HG03575 (cell line): ENCODE results near the gene TKTL1.
"Not testable (repeated sequence)": the region's sequence is repeated elsewhere in the genome, so short reads cannot be mapped to it uniquely, and the experiment has no call there.

Source experiments
- ATAC-seq: cut with Tn5 transposase; IDR thresholded peaks from one replicate; pipeline ENCODE4 v1.9.1; 2021; ENCODE audit not compliant: unreplicated experiment, insufficient number of reproducible peaks, low FRiP score; ENCODE audit errors: extremely low read depth

Gene TKTL1, protein sequence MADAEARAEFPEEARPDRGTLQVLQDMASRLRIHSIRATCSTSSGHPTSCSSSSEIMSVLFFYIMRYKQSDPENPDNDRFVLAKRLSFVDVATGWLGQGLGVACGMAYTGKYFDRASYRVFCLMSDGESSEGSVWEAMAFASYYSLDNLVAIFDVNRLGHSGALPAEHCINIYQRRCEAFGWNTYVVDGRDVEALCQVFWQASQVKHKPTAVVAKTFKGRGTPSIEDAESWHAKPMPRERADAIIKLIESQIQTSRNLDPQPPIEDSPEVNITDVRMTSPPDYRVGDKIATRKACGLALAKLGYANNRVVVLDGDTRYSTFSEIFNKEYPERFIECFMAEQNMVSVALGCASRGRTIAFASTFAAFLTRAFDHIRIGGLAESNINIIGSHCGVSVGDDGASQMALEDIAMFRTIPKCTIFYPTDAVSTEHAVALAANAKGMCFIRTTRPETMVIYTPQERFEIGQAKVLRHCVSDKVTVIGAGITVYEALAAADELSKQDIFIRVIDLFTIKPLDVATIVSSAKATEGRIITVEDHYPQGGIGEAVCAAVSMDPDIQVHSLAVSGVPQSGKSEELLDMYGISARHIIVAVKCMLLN

DNA sequence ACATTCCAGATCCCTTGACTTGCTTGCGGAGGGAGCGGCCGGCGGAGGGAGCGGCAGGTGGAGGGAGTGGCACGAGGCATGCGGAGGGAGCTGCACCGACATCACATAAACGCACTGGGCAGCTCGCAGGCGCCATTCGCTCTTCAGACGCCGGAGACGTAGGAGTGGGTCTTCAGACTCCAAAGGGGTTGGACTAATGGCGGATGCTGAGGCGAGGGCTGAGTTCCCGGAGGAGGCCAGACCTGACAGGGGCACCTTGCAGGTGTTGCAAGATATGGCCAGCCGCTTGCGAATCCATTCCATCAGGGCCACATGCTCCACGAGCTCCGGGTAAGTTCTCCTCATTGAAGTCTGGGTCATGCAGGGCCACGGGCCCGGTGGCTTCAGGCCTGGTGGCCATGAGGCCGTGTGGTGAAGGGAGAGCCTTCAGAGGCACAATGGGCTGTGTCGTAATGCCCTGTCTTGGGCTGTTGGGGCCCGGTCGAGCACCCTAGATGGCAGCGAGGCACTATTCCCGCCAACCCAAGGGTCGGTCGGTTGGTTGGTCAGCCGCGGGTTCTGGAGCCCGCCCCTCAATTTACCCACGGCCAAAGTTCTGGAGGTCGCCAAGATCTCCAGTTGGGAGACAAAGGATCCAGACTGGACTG lies at the start of gene TKTL1:
TKTL1 (plus strand) TSS at position 132 of the 647 bp plus-strand sequence; CDS start at position 197, 65 bp downstream.
- ATAC-seq: no peak

DNA sequence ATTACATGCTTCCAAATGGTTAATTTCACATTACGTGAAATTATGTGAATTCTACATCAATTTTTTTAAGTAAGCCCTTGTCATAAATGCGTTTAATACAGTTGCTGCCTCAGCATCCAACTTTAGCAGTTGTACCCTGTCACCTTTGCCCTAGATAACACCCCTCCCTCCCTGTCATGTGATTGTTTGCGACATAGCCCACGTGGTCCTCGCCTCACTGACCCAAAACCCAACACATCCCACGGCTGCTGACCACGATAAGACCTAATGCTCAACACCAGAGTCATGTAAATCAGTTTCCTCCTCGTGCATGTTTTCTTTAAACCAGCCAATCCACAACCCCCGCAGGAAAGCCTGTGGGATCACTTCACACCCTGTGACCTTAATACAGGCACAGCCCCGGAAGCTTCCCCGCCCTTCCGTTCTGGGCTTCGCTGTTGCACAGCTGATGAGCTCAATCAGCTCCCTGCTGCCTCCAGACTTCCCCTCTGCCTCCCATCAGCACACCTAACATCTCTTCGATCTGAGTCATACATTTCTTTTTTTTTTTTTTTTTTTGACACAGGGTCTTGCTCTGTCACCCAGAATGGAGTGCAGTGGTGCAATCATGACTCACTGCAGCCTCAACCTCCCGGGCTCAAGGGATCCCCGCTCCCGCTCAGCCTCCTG lies 48.1 kb upstream of the TKTL1 start:
- ATAC-seq: not testable (repeated sequence)

DNA sequence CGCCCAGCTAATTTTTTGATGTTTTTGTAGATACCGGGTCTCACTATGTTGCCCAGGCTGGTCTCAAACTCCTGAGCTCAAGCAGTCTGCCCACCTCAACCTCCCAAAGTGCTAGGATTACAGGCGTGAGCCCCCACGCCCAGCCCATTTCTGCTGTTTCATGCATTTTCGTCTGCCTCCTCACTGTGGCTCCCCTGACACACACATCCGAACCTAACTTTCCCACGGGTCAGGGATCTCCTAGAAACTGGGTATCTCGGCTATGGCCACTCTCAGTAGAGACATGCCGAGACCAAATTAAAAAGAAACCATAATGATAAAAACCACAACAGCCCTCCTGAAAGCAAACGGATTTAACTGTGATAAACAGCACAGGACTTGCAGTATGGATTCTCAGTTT lies 47.5 kb upstream of the TKTL1 start:
- ATAC-seq: not testable (repeated sequence)

DNA sequence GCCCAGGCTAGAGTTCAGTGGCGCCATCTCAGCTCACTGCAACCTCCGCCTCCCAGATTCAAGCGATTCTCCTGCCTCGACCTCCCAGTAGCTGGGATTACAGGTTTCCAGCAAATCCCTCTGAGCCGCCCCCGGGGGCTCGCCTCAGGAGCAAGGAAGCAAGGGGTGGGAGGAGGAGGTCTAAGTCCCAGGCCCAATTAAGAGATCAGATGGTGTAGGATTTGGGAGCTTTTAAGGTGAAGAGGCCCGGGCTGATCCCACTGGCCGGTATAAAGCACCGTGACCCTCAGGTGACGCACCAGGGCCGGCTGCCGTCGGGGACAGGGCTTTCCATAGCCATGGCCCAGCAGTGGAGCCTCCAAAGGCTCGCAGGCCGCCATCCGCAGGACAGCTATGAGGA lies 38.3 kb upstream of the TKTL1 start, which contains the start of gene OPN1MW3:
OPN1MW3 (plus strand) TSS at position 301 of the 400 bp plus-strand sequence; CDS start at position 339, 38 bp downstream.
- not testable (repeated sequence) for ATAC-seq

DNA sequence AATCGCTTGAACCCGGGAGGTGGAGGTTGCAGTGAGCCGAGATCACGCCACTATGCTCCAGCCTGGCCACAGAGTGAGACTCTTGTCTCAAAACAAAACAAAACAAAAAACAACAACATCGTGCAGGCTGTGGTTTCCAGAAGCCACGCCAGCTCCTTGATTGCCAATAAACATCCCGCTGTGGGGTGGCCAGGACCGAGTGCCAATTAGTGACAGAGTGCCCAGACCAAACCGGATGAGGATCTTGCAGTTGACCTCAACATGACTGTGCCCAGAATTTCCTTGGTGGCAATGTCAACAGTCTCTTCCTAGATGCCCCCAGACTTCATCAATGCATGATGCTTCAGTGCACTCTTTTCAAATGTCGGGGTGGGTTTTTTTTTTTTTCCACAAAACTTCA lies 36.9 kb upstream of the TKTL1 start:
- not testable (repeated sequence) for ATAC-seq

DNA sequence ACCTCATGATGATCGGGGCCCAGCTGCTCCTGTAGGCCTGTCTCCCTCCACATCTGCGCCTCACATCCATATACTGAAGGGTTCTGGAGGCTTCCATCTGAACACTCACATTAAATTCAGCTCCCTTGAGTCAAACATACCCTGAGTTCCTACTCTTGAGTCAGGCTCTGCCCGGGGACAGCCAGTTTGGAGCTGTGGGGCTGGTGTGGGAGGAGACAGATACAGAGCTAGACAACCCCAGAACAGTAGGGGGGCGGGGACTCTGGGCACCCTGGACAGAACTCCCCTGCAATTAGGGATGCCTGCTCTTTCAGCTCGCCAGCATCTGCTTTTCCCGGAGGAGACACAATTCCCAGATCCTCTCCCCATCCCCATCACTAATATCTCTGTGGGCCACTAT lies 32.5 kb upstream of the TKTL1 start:
- ATAC-seq: not testable (repeated sequence)

DNA sequence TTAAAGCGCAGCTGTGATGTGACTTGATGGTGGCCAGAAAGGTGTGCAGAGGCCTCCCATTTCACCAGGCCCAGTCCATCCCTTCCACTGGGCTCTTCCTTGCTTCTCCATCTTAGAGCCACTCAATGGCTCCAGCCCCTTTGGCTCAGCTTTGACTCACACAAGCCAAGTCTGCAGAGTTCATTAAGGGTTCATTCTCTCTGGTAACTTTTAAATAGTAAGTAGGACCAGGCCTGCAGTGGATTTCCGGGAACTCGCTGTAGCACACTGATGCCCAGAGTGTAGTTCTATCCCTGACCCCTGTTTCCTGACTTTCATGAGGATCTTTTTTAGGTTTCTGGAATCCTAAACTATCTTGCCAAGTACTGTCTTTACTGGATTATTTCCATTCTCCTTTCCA lies 26.4 kb upstream of the TKTL1 start:
- ATAC-seq: not testable (repeated sequence)

DNA sequence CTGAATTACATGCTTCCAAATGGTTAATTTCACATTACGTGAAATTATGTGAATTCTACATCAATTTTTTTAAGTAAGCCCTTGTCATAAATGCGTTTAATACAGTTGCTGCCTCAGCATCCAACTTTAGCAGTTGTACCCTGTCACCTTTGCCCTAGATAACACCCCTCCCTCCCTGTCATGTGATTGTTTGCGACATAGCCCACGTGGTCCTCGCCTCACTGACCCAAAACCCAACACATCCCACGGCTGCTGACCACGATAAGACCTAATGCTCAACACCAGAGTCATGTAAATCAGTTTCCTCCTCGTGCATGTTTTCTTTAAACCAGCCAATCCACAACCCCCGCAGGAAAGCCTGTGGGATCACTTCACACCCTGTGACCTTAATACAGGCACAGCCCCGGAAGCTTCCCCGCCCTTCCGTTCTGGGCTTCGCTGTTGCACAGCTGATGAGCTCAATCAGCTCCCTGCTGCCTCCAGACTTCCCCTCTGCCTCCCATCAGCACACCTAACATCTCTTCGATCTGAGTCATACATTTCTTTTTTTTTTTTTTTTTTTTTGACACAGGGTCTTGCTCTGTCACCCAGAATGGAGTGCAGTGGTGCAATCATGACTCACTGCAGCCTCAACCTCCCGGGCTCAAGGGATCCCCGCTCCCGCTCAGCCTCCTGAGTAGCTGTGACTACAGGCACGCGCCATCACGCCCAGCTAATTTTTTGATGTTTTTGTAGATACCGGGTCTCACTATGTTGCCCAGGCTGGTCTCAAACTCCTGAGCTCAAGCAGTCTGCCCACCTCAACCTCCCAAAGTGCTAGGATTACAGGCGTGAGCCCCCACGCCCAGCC lies 10.9 kb upstream of the TKTL1 start:
- not testable (repeated sequence) for ATAC-seq

DNA sequence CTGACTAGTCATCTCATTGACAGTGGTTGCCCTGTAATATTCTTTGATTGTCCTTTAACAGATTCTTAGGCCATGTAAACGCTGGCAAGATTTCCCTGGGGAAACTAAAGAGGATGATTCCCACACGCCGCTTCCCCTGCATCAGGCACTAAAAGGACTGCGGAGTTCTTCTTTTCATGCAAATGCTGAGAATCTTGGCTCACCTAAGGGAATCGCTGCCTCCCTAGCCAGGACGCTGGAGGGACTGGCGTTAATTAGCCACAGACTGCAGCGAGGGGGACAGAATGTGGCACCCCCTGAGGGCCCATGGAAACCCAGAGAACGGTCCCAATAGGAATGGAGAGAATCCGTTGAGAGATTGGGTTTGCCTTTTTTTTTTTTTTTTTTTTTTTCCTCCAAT lies 9.2 kb upstream of the TKTL1 start:
- ATAC-seq: not testable (repeated sequence)

DNA sequence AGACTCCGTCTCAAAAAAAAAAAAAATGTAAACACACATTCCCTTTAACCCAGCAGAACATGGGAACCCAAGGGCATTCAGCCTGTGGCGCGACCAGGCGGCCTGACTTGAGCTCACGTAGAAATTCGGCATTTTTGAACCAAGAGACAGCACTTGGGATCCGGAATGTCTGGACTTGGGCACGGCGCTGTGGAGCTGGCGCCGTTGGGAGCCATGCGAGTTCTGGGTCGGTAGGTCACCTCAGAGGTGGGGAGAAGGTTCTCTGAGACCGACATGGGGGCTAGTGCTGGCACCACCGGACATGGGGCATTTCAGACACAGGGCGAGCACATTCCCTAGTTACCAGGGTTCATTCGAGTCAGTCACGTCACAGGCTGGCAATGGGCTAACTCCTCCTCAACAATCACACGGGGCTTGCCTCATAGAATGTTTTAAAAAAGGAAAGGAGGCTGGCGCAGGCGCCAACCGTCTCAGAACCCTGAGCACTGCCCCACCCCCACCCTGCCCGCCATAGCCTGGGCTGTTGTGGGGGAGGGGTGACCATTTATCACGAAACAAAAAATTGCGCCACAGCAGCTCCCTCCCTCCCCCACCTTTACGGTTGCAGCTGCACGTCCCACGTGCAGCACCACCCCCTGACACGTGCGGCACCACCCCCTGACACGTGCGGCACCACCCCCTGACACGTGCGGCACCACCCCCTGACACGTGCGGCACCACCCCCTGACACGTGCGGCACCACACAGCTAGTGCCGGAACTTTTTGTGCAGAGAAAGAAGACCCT lies 612 bp upstream of the TKTL1 start, which contains the start of gene TEX28:
TEX28 (minus strand) TSS at position 334 of the 784 bp plus-strand sequence. CDS start 3,007 bp downstream, outside the sequence.
- ATAC-seq: no peak

DNA sequence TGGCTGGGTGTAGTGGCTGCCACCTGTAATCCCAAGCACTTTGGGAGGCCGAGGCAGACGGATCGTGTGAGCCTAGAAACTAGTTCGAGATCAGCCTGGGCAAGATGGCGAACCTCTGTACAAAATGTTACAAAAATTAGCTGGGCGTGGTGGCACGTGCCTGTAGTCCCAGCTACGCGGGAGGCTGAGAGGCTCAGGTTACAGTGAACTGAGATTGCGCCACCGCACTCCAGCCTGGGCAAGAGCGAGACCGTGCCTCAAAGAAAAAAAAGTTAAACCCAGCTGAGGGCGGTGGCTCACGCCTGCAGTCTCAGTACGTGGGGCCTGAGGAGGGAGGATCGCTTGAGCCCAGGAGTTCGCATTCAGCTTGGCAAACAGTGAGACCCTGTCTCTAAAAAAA lies 1.1 kb downstream of the TKTL1 start:
- no peak for ATAC-seq

DNA sequence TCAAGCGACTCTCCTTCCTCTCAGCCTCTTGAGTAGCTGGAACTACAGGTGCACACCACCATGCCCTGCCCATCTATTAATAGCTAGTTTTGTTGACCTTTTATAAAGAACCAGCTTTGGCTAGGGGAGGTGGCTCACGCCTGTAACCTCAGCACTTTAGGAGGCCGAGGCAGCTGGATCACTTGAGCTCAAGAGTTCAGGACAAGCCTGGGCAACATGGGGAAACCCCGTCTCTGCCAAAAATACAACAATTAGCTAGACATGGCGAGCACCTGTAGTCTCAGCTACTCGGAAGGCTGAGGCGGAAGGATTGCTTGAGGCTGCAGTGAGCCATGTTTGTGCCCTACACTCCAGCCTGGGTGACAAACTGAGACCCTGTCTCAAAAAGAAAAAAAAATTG lies 2.7 kb downstream of the TKTL1 start:
- no peak for ATAC-seq

DNA sequence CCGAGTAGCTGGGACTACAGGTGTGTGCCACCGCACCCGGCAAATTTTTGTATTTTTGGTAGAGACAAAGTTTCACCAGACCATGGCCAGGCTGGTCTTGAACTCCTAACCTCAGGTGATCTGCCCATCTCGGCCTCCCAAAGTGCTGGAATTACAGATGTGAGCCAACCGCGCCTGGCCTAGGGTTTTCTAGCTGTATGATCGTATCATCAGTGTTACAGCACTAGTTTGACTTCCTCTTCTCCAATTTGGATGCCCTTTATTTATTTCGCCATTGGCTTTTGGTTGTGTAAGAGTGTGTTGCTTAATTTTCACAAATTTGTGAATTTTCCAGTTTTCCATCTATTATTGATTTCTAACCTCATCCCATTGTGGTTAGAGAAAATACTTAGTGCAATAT lies 5.2 kb downstream of the TKTL1 start:
- no peak for ATAC-seq

DNA sequence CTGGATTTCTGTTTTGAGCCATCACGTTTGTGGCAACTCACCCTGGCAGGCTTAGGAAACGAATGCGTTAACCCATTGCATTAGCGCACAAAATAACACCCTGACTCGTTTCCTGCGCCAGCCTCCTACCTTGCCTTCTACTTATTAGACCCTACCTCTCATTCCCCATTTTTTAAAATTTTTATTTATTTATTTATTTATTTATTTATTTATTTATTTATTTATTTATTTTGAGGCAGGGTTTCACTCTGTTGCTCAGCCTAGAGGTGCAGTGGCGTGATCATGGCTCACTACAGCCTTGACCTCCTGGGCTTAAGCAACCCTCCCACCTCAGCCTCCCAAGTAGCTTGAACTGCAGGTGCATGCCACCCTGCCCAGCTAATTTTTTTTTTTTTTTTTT lies 7.4 kb downstream of the TKTL1 start:
- ATAC-seq: not testable (repeated sequence)

DNA sequence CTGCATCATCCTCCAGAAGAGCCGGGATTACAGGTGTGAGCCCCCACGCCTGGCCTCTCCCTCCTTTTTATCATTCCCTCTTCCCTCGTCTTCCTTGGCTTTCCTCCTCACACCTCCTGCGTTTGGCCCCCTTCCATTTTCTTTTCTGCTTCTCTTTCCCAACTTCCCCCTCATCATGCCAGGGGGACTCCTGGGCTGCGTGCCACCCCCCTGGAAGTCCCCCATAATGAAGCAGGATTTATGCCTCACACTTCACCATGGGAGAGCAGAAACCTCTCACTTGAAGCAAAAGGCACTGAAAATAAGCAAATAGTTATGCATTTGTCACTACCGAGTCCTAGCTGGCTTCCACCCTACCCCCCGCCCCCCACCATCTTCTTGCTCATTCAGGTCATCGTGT lies 7.9 kb downstream of the TKTL1 start:
- ATAC-seq: no peak

DNA sequence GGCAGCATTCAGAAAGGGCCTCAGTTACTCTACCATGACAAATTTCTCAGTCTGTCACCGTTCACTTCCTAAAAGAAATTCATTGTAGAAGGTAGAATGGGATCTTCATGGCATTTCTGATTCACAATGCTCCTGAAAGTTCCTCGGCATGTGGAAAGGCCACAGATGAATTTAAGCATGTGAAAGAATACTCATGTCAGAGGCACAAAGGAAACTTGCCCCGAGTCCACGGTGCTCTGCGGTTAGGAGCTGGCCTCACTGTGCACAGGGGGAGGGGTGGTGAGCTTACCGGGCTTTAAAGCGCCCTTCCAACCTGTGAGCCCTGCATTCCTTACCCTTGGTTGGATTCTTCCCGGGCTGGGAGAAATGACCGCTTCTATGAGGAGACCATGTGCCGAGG lies 9.3 kb downstream of the TKTL1 start:
- no peak for ATAC-seq

DNA sequence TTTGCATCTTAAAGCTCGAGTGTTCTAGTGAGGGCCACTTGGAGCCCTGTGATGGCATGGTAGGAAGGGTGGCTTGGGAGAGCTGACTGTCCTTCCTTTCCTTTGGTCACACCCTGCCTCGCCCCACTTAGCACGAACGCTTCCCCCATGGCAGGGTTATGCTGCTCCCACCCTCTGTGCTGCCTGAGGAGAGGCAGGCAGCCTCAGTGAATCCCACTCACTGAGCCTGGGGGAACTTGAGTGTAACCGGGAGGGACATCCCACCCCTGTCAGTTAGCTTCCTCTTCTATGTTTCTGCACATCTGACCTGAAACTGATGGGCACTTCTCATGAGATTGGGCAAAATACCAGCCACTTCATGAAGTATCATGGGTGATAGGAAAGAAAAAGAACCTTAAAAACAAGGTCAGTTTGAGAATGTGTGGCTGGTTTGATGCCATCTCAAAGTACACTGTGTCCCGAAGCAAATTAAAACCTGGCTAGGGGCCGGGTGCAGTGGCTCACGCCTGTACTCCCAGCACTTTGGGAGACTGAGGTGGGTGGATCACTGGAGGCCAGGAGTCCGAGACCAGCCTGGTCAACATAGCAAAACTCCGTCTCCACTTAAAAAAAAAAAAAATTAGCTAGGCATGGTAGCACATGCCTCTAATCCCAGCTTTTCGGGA lies 10.1 kb downstream of the TKTL1 start:
- no peak for ATAC-seq
